ENCODE measurements around the gene RSPO4.

DNA sequence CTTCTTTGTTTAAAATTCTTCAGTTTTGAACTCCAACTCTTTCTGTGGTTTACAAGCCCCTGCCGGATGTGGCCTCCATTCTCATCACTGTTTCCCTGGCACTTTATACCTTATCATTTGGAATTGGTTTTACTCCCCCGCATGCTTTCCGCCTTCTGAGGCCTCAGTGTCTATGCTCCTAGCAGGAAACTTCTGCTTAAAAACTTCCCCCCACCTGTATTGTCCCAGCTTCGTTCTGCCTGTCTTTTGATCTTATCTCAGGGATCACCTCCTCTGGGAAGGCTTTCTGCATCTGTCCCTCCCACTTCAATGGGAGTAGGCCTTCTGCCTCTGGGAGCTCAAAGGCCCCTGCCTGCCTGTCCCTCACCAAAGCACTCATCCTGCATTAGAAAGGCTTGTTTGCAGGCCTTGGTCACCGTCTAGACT lies 82.6 kb downstream of the RSPO4 start:
- TF ChIP-seq, protein P1, sequence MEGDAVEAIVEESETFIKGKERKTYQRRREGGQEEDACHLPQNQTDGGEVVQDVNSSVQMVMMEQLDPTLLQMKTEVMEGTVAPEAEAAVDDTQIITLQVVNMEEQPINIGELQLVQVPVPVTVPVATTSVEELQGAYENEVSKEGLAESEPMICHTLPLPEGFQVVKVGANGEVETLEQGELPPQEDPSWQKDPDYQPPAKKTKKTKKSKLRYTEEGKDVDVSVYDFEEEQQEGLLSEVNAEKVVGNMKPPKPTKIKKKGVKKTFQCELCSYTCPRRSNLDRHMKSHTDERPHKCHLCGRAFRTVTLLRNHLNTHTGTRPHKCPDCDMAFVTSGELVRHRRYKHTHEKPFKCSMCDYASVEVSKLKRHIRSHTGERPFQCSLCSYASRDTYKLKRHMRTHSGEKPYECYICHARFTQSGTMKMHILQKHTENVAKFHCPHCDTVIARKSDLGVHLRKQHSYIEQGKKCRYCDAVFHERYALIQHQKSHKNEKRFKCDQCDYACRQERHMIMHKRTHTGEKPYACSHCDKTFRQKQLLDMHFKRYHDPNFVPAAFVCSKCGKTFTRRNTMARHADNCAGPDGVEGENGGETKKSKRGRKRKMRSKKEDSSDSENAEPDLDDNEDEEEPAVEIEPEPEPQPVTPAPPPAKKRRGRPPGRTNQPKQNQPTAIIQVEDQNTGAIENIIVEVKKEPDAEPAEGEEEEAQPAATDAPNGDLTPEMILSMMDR (IDR thresholded peaks at IDR 0.05) = no peak
- TF ChIP-seq POLR2A (IDR thresholded peaks at IDR 0.05) (no peak), POLR2AphosphoS5 (IDR thresholded peaks at IDR 0.05) (no peak)
